Measurements from ENCODE around the gene CDK5. TPM values are rescaled to one million over a fixed set of nuclear protein-coding genes. Genes with fewer than 3 reads are reported as not detected.

The CDK5 gene
- total RNA-seq, 4 donors from 2014 or later, result 3.7 to 10.7 (median 5.9) TPM

- no peaks in the 10 kb centered on the region for H3K27me3 ChIP-seq
- TF ChIP-seq CTCF (IDR thresholded peaks at IDR 0.05 in 4 of 5, conservative IDR thresholded peaks at IDR 0.05 in 1 of 5) (no peak), POLR2A (IDR thresholded peaks at IDR 0.05) (no peak)
- intact Hi-C loops (cut with DNase I; ENCODE audit: low total_unique reads), result loop anchor here (5.0 to 10.0 kb wide), 4 partner anchors 104 to 1381 kb away; partner anchors contain the start of genes ASB10 and SMARCD3
- DNase-seq (no peak), ATAC-seq (no peak)
- in situ Hi-C loops (cut with MboI; ENCODE audit: low sequenced_read_pairs in 4 of 4), result no loop called here
- H3K4me3 ChIP-seq, result peak overlapping the region; percentile 70 to 99 (median 92)
- H3K27ac ChIP-seq, result peak overlapping the region; percentile 90 to 99 (median 94)
- H3K36me3 ChIP-seq, result no peaks in the 10 kb centered on the region
- H3K9me3 ChIP-seq, result no peaks in the 10 kb centered on the region
- H3K4me1 ChIP-seq, result peaks cover 41 to 54% of the 10 kb centered on the region in 2 donors
These were observed 26.1 kb upstream of the CDK5 start for GRCh38 chr7:151083824-151084160.

GRCh38 chr7:151083071-151083823 is 25.6 kb upstream of the CDK5 start, which contains the start of gene TMUB1:
Gene TMUB1, minus strand, starts transcription at chr7:151083493. Its CDS starts 930 bp downstream, at chr7:151082563.
- Histone ChIP-seq H3K27me3 (no peaks in the 10 kb centered on the region), H3K4me3 (peak within 1 kb of the TSS; percentile 70 to 99 (median 92)), H3K9me3 (no peaks in the 10 kb centered on the region), H3K36me3 (no peaks in the 10 kb centered on the region), H3K27ac (peak within 1 kb of the TSS; percentile 90 to 99 (median 94)), H3K4me1 (peaks cover 41 to 54% of the 10 kb centered on the region in 2 donors)
- peak; percentile 75 to 84 for TF ChIP-seq POLR2A (IDR thresholded peaks at IDR 0.05)
- TF ChIP-seq CTCF (IDR thresholded peaks at IDR 0.05 in 4 of 5, conservative IDR thresholded peaks at IDR 0.05 in 1 of 5), result no peak
- in situ Hi-C loops (cut with MboI; ENCODE audit: low sequenced_read_pairs in 4 of 4) (no loop called here), intact Hi-C loops (cut with DNase I; ENCODE audit: low total_unique reads) (loop anchor here (5.0 to 10.0 kb wide), 4 partner anchors 104 to 1382 kb away; partner anchors contain the start of genes ASB10 and SMARCD3)
- DNase-seq (peak; percentile 66 to 71), ATAC-seq (peak; percentile 27 to 36)

- peak overlapping the region; percentile 90 to 99 (median 94) for H3K27ac ChIP-seq
- H3K9me3 ChIP-seq, result no peaks in the 10 kb centered on the region
- H3K4me1 ChIP-seq, result peaks cover 34 to 50% of the 10 kb centered on the region in 2 donors
- in situ Hi-C loops (cut with MboI; ENCODE audit: low sequenced_read_pairs in 4 of 4), result no loop called here
- no peaks in the 10 kb centered on the region for H3K27me3 ChIP-seq
- TF ChIP-seq CTCF (IDR thresholded peaks at IDR 0.05 in 4 of 5, conservative IDR thresholded peaks at IDR 0.05 in 1 of 5), result no peak
- no peak for TF ChIP-seq POLR2A (IDR thresholded peaks at IDR 0.05)
- DNase-seq (no peak), ATAC-seq (no peak)
- H3K36me3 ChIP-seq, result no peaks in the 10 kb centered on the region
- H3K4me3 ChIP-seq, result peak overlapping the region; percentile 96 to 99 (median 98)
- intact Hi-C loops (cut with DNase I; ENCODE audit: low total_unique reads), result loop anchor here (5.0 to 10.0 kb wide), 4 partner anchors 105 to 1382 kb away; partner anchors contain the start of genes ASB10 and SMARCD3
These were observed 24.7 kb upstream of the CDK5 start for GRCh38 chr7:151082141-151083070.

GRCh38 chr7:151081170-151082101 is 23.7 kb upstream of the CDK5 start:
- intact Hi-C loops (cut with DNase I; ENCODE audit: low total_unique reads) (loop anchor here (5.0 to 10.0 kb wide), 4 partner anchors 106 to 1383 kb away; partner anchors contain the start of genes ASB10 and SMARCD3), in situ Hi-C loops (cut with MboI; ENCODE audit: low sequenced_read_pairs in 4 of 4) (no loop called here)
- H3K27me3 ChIP-seq, result no peaks in the 10 kb centered on the region
- H3K36me3 ChIP-seq, result no peaks in the 10 kb centered on the region
- peaks cover 34 to 50% of the 10 kb centered on the region in 2 donors for H3K4me1 ChIP-seq
- no peaks in the 10 kb centered on the region for H3K9me3 ChIP-seq
- TF ChIP-seq POLR2A (IDR thresholded peaks at IDR 0.05) (peak in 1 of 2 donors; percentile 1), CTCF (IDR thresholded peaks at IDR 0.05 in 4 of 5, conservative IDR thresholded peaks at IDR 0.05 in 1 of 5) (no peak)
- ATAC-seq, result no peak
- DNase-seq, result no peak
- peak overlapping the region; percentile 96 to 99 (median 98) for H3K4me3 ChIP-seq
- peak overlapping the region; percentile 90 to 99 (median 94) for H3K27ac ChIP-seq
